GM12878 (cell line): ENCODE data around the gene TSR3. TPM values are rescaled to one million over a fixed set of nuclear protein-coding genes. Genes with fewer than 3 reads are reported as not detected.

Experiments
- ATAC-seq: fragments of 200-7000 bp; cut with Tn5 transposase; 3 replicates; pipeline ENCODE4 v1.9.1; 2020; ENCODE audit warnings: mild to moderate bottlenecking, moderate library complexity
- BruUV-seq: library from RNA; stranded (reverse); fragments of 400-500 nt; replicated peaks from 2 replicates; lab custom pipeline; 2021; lab: Mats Ljungman, UMichigan
- CTCF ChIA-PET: fragments of 300-600 bp; sonication (Branson Sonifier 250); formaldehyde crosslinking; extraction: SDS; loops from one replicate; lab custom pipeline; 2021; ENCODE audit warnings: inconsistent platforms; lab: Yijun Ruan, JAX
- POLR2A ChIA-PET: fragments of 350-600 bp; formaldehyde crosslinking; extraction: SDS; loops from one replicate; lab custom pipeline; 2021; ENCODE audit warnings: inconsistent platforms; lab: Charles Lee
- RAD21 ChIA-PET: fragments of 300-600 bp; sonication (Branson Sonifier 250); formaldehyde crosslinking; loops from one replicate; lab custom pipeline; 2023; ENCODE audit warnings: antibody characterized with exemption; ENCODE audit not compliant: unreplicated experiment; lab: Charles Lee
- SMC1A ChIA-PET: fragments of 300-600 bp; sonication (Branson Sonifier 250); formaldehyde crosslinking; loops from one replicate; lab custom pipeline; 2023; ENCODE audit not compliant: unreplicated experiment, uncharacterized antibody; lab: Charles Lee
- DNase-seq: peaks from one replicate; pipeline ENCODE4 v3.0.0-alpha.2; 2011; ENCODE audit warnings: low read depth, low spot score
- FAIRE-seq: peaks from 3 replicates; lab custom pipeline; 2011; peaks lifted over from hg19 to GRCh38; lab: Jason Lieb, UNC
- H2AFZ ChIP-seq: 2 replicates; pipeline ENCODE4 v1.6.0; 2011; ENCODE audit warnings: low read depth, low read length, control low read depth; ENCODE audit not compliant: control insufficient read depth
- H3K27ac ChIP-seq: 2 replicates; pipeline ENCODE4 v1.5.1; 2011; ENCODE audit warnings: control low read depth; ENCODE audit not compliant: control insufficient read depth, insufficient read depth
- H3K27me3 ChIP-seq, 2 experiments: replicated peaks in 1 of 2; 2 replicates each; pipeline versions ENCODE4 v1.6.0 to v1.6.1; 2011; ENCODE audit warnings: low read length in 1 of 2; ENCODE audit not compliant: control insufficient read depth in 2 of 2, insufficient read depth in 2 of 2
- H3K36me3 ChIP-seq, 2 experiments: 2 replicates each; pipeline ENCODE4 v1.5.1; 2011; ENCODE audit warnings: low read length in 1 of 2; ENCODE audit not compliant: control insufficient read depth in 2 of 2, insufficient read depth in 2 of 2
- H3K4me1 ChIP-seq: 2 replicates; pipeline ENCODE4 v1.6.1; 2011; ENCODE audit warnings: mild to moderate bottlenecking, low read length, moderate library complexity, mixed read lengths; ENCODE audit not compliant: control insufficient read depth, insufficient read depth
- H3K4me2 ChIP-seq: 2 replicates; pipeline ENCODE4 v1.6.0; 2011; ENCODE audit warnings: control low read depth; ENCODE audit not compliant: control insufficient read depth, insufficient read depth
- H3K4me3 ChIP-seq: fragments of 200-600 bp; sonication (generic); 2 replicates; pipeline ENCODE4 v1.5.1; 2016
- H3K79me2 ChIP-seq: 2 replicates; pipeline ENCODE4 v1.6.0; 2011; ENCODE audit warnings: low read length; ENCODE audit not compliant: control insufficient read depth, insufficient read depth
- H3K9ac ChIP-seq: 2 replicates; pipeline ENCODE4 v1.8.0; 2011; ENCODE audit warnings: low read length, control low read depth, mixed read lengths; ENCODE audit not compliant: control insufficient read depth, insufficient read depth
- H3K9me3 ChIP-seq: replicated peaks from 3 replicates; pipeline ENCODE4 v1.5.1; 2011; ENCODE audit warnings: mild to moderate bottlenecking, low read length; ENCODE audit not compliant: control insufficient read depth, insufficient read depth
- H4K20me1 ChIP-seq: 2 replicates; pipeline ENCODE4 v1.6.0; 2011; ENCODE audit not compliant: control insufficient read depth, insufficient read depth
- BCL11A ChIP-seq: IDR thresholded peaks from 2 replicates; pipeline ENCODE4 v1.6.1; 2011; ENCODE audit warnings: low read depth, low read length
- EP300 ChIP-seq, 2 experiments: fragments of 150-350 bp in 1 of 2; IDR thresholded peaks; 2 replicates each; pipeline ENCODE4 v1.6.1; 2011 to 2012; ENCODE audit warnings: low read depth in 2 of 2, low read length in 2 of 2, borderline replicate concordance in 1 of 2, improper control_type of control experiment in 1 of 2, inconsistent platforms in 1 of 2; ENCODE audit not compliant: control insufficient read depth in 1 of 2
- HDAC2 ChIP-seq: fragments of 200-600 bp; sonication (generic); IDR thresholded peaks from 2 replicates; pipeline ENCODE4 v1.6.1; 2017
- IKZF1 ChIP-seq: fragments of 450-650 bp; conservative IDR thresholded peaks from 2 replicates; pipeline ENCODE4 v1.6.1; 2017; ENCODE audit warnings: antibody characterized with exemption, mild to moderate bottlenecking
- MEF2B ChIP-seq: fragments of 450-650 bp; IDR thresholded peaks from 2 replicates; pipeline ENCODE4 v1.6.1; 2018; ENCODE audit warnings: mild to moderate bottlenecking, moderate library complexity; ENCODE audit not compliant: partially characterized antibody, poor library complexity, severe bottlenecking
- NRF1 ChIP-seq: conservative IDR thresholded peaks from 2 replicates; pipeline ENCODE4 v1.6.1; 2011; ENCODE audit warnings: mild to moderate bottlenecking, low read depth, low read length, improper control_type of control experiment
- POLR2AphosphoS5 ChIP-seq: IDR thresholded peaks from 2 replicates; pipeline ENCODE4 v1.6.1; 2011; ENCODE audit warnings: mild to moderate bottlenecking, low read length, inconsistent platforms
- RAD21 ChIP-seq: IDR thresholded peaks from 2 replicates; pipeline ENCODE4 v1.6.1; 2011; ENCODE audit warnings: mild to moderate bottlenecking, low read depth, low read length, moderate library complexity; ENCODE audit not compliant: insufficient read depth
- SKIL ChIP-seq: fragments of 450-650 bp; IDR thresholded peaks from 2 replicates; pipeline ENCODE4 v1.6.1; 2017; ENCODE audit warnings: mild to moderate bottlenecking, low read depth, inconsistent platforms; ENCODE audit not compliant: poor library complexity, severe bottlenecking
- SMARCA5 ChIP-seq: fragments of 450-650 bp; IDR thresholded peaks from 2 replicates; pipeline ENCODE4 v1.6.1; 2017; ENCODE audit warnings: mild to moderate bottlenecking
- SREBF1 ChIP-seq: IDR thresholded peaks from 2 replicates; pipeline ENCODE4 v1.6.1; 2012; ENCODE audit warnings: mild to moderate bottlenecking, low read length
- ZNF592 ChIP-seq: fragments of 450-650 bp; IDR thresholded peaks from 2 replicates; pipeline ENCODE4 v1.6.1; 2017; ENCODE audit warnings: mild to moderate bottlenecking, moderate library complexity
- ZSCAN29 ChIP-seq: fragments of 450-650 bp; IDR thresholded peaks from 2 replicates; pipeline ENCODE4 v1.6.1; 2017; ENCODE audit warnings: mild to moderate bottlenecking, moderate library complexity
- WGBS: methylation state at CpG from one replicate; pipeline ENCODE4 v1.1.6; 2016; ENCODE audit warnings: low lambda C conversion rate; ENCODE audit not compliant: insufficient replicate concordance, insufficient coverage; ENCODE audit errors: missing lambda C conversion rate; 5-methylcytosine and 5-hydroxymethylcytosine counted together
- in situ Hi-C: fragments of 300-500 bp; cut with MboI; formaldehyde crosslinking; loops from 9 replicates; pipeline ENCODE4 v1.14.3; 2018; ENCODE audit warnings: mixed read lengths
- intact Hi-C: fragments of 100-400 bp; cut with micrococcal nuclease; formaldehyde crosslinking; loops from one replicate; pipeline ENCODE4 v1.14.2; 2022; ENCODE audit not compliant: unreplicated experiment
- polyA plus RNA-seq, 11 experiments: library from polyadenylated mRNA; depleted of rRNA in 4 of 11; unstranded in 6 of 11; stranded (reverse) in 5 of 11; fragments of >200 nt; fragmentation: Nextera tagmentation in 4 of 11; fragmentation: Illumina TruSeq in 1 of 11; extraction: Ambion mirVana in 4 of 11; extraction: Trizol in 1 of 11; gene quantifications; 1 replicate in 1 of 11; 2 replicates in 10 of 11; pipeline versions ENCODE4 v1.2.1 to v1.2.3, GENCODE V29; 2011 to 2016; ENCODE audit warnings: inconsistent platforms in 2 of 11, missing spikeins in 2 of 11, low read depth in 1 of 11
- total RNA-seq, 4 experiments: library from RNA; depleted of rRNA in 3 of 4; stranded (reverse); fragments of >200 nt in 3 of 4; fragmentation: Illumina TruSeq in 1 of 4; extraction: Trizol in 1 of 4; gene quantifications; 2 replicates each; pipeline versions ENCODE4 v1.2.1 to v1.2.3, GENCODE V29; 2013 to 2021

The TSR3 gene
- total and polyA plus RNA-seq, 10 of the 15 experiments (the other 5 are each of a cell fraction or from before 2014, with no cell fraction given) = 3.4 to 108 (median 46.9) TPM

GRCh38 chr16:1323296-1324239, 28.1 kb downstream of the TSR3 start (continued):
- TF ChIP-seq POLR2AphosphoS5 (no peak; the same call in 1 of the 2 replicates), ZNF592 (no peak)

GRCh38 chr16:1322407-1322806, 29.3 kb downstream of the TSR3 start:
- CTCF ChIA-PET = no interaction called here
- 94% methylated on average over 8 of the region's 8 CpGs for WGBS

More at GRCh38 chr16:1322407-1322806, 29.3 kb downstream of the TSR3 start:
- intact Hi-C loops (no loop called here), in situ Hi-C loops (no loop called here)
- Histone ChIP-seq H3K27ac (no peak overlapping the region), H3K27me3 (no peaks in the 10 kb centered on the region), H3K4me2 (no peak overlapping the region), H3K9me3 (no peaks in the 10 kb centered on the region), H4K20me1 (0 out of 2 replicates have a peak, but pooled peaks cover 4% of the 10 kb centered on the region), H3K4me1 (peaks cover 3% of the 10 kb centered on the region; the same call in 1 of the 2 replicates), H2AFZ (no peak overlapping the region), H3K36me3 (peaks cover 22 to 45% of the 10 kb centered on the region in 2 experiments), H3K9ac (no peak overlapping the region), H3K79me2 (no peaks in the 10 kb centered on the region; the same call in none of the 2 replicates), H3K4me3 (no peak overlapping the region)
- no TSS peak for BruUV-seq
- ChIA-PET RAD21 (no interaction called here), POLR2A (no interaction called here), SMC1A (no interaction called here)
- no peak for DNase-seq
- no peak for TF ChIP-seq ZSCAN29
- TF ChIP-seq NRF1 = no peak
- TF ChIP-seq BCL11A = no peak
- no peak for TF ChIP-seq SMARCA5
- no peak for TF ChIP-seq MEF2B
- TF ChIP-seq EP300 (IDR thresholded peaks at IDR 0.05; ENCODE audit: borderline replicate concordance in 1 of 2, control insufficient read depth in 1 of 2, low read depth in 2 of 2, low read length in 2 of 2) = no peak
- no peak for TF ChIP-seq SKIL
- TF ChIP-seq SREBF1 = no peak
- no peak for TF ChIP-seq HDAC2
- TF ChIP-seq RAD21 = no peak
- no peak for TF ChIP-seq IKZF1
- ATAC-seq = no peak
- no peak for FAIRE-seq
